HepG2 (cell line): ENCODE results near the gene CD44. TPM values are rescaled to one million over a fixed set of nuclear protein-coding genes. Genes with fewer than 3 reads are reported as not detected.

Source experiments
- ATAC-seq: fragments of 200-7000 bp; cut with Tn5 transposase; 3 replicates; pipeline ENCODE4 v1.9.1; 2020; ENCODE audit warnings: mild to moderate bottlenecking, moderate library complexity
- BruUV-seq: library from RNA; stranded (reverse); fragments of 400-500 nt; replicated peaks from 2 replicates; lab custom pipeline; 2021; lab: Mats Ljungman, UMichigan
- CTCF ChIA-PET: fragments of 300-600 bp; formaldehyde crosslinking; extraction: SDS; loops from one replicate; lab custom pipeline; 2021; ENCODE audit warnings: low total read pairs, inconsistent platforms, low intra/inter-chr PET ratio; lab: Yijun Ruan, JAX
- POLR2A ChIA-PET: fragments of 350-600 bp; sonication (Branson Sonifier 250); formaldehyde crosslinking; loops from one replicate; lab custom pipeline; 2020; ENCODE audit warnings: antibody characterized with exemption, inconsistent platforms; lab: Yijun Ruan, JAX
- DNase-seq: peaks from one replicate; pipeline ENCODE4 v3.0.0-alpha.2; 2015; ENCODE audit warnings: low spot score
- FAIRE-seq: peaks from 3 replicates; lab custom pipeline; 2011; peaks lifted over from hg19 to GRCh38; lab: Jason Lieb, UNC
- H2AFZ ChIP-seq: one replicate; pipeline ENCODE4 v1.6.1; 2011; ENCODE audit warnings: low read length, inconsistent platforms
- H3K27ac ChIP-seq: fragments of 300-600 bp; 3 replicates; pipeline ENCODE4 v1.8.0; 2011; ENCODE audit warnings: mixed run types, mild to moderate bottlenecking, mixed read lengths, low read length, inconsistent platforms; ENCODE audit not compliant: insufficient read depth; ENCODE audit errors: extremely low read length
- H3K27me3 ChIP-seq, 2 experiments: fragments of 200-600 bp in 1 of 2; 2 replicates in 1 of 2; 3 replicates in 1 of 2; pipeline versions ENCODE4 v1.6.0 to v1.8.0; 2011; ENCODE audit warnings: low read length in 2 of 2, mild to moderate bottlenecking in 2 of 2, moderate library complexity in 2 of 2, inconsistent platforms in 1 of 2; ENCODE audit not compliant: insufficient read depth in 2 of 2, control insufficient read depth in 1 of 2
- H3K36me3 ChIP-seq, 2 experiments: fragments of 200-600 bp in 1 of 2; replicated peaks in 1 of 2; 2 replicates in 1 of 2; 3 replicates in 1 of 2; pipeline versions ENCODE4 v1.5.1 to v1.8.0; 2011; ENCODE audit warnings: low read length in 2 of 2, inconsistent platforms in 1 of 2; ENCODE audit not compliant: insufficient read depth in 2 of 2, control insufficient read depth in 1 of 2
- H3K4me1 ChIP-seq: 2 replicates; pipeline ENCODE4 v1.5.1; 2012; ENCODE audit warnings: low read length, inconsistent platforms; ENCODE audit not compliant: insufficient read depth
- H3K4me2 ChIP-seq: 2 replicates; pipeline ENCODE4 v1.6.0; 2011; ENCODE audit warnings: low read depth, low read length, inconsistent platforms
- H3K4me3 ChIP-seq, 3 experiments: fragments of 200-600 bp in 1 of 3; sonication (generic), shearing (Covaris generic) in 1 of 3; replicated peaks in 1 of 3; 2 replicates each; pipeline ENCODE4 v1.5.1; 2011 to 2016; ENCODE audit warnings: low read length in 3 of 3, inconsistent platforms in 2 of 3, low read depth in 2 of 3, mild to moderate bottlenecking in 2 of 3, control low read depth in 1 of 3, mixed read lengths in 1 of 3; ENCODE audit not compliant: insufficient read depth in 1 of 3
- H3K79me2 ChIP-seq: one replicate; pipeline ENCODE4 v1.6.1; 2011; ENCODE audit warnings: low read length, inconsistent platforms; ENCODE audit not compliant: insufficient read depth
- H3K9ac ChIP-seq: 2 replicates; pipeline ENCODE4 v1.6.0; 2011; ENCODE audit warnings: mild to moderate bottlenecking, low read depth, low read length, inconsistent platforms; ENCODE audit not compliant: insufficient read depth
- H3K9me3 ChIP-seq: 2 replicates; pipeline ENCODE4 v1.5.1; 2012; ENCODE audit warnings: mild to moderate bottlenecking, low read length
- H4K20me1 ChIP-seq: 2 replicates; pipeline ENCODE4 v1.6.0; 2011; ENCODE audit warnings: inconsistent platforms, mild to moderate bottlenecking, low read length, moderate library complexity; ENCODE audit not compliant: insufficient read depth
- EHMT2 ChIP-seq: fragments of 200-600 bp; sonication (generic); IDR thresholded peaks from 2 replicates; pipeline ENCODE4 v1.7.0; 2017; ENCODE audit warnings: antibody characterized with exemption, low read depth, low read length, borderline replicate concordance
- ELF1 ChIP-seq: sonication (generic); formaldehyde crosslinking; IDR thresholded peaks from 2 replicates; pipeline ENCODE4 v1.4.0; 2020; ENCODE audit warnings: missing genetic modification reagents
- ESRRA ChIP-seq: sonication (generic); formaldehyde crosslinking; IDR thresholded peaks from 2 replicates; pipeline ENCODE4 v1.5.1; 2020; ENCODE audit warnings: mild to moderate bottlenecking, low read depth, missing genetic modification reagents
- HDAC2 ChIP-seq: sonication (generic); formaldehyde crosslinking; IDR thresholded peaks from 2 replicates; pipeline ENCODE4 v1.4.0; 2020; ENCODE audit warnings: missing genetic modification reagents
- RXRB ChIP-seq: IDR thresholded peaks from 2 replicates; pipeline ENCODE4 v1.6.1; 2016; ENCODE audit warnings: borderline replicate concordance, missing genetic modification reagents, missing compliant biosample characterization
- SOX5 ChIP-seq: IDR thresholded peaks from 2 replicates; pipeline ENCODE4 v1.6.1; 2016; ENCODE audit warnings: borderline replicate concordance
- THAP11 ChIP-seq: IDR thresholded peaks from 2 replicates; pipeline ENCODE4 v1.6.1; 2016; ENCODE audit warnings: missing biosample characterization, missing genetic modification reagents
- ZFP41 ChIP-seq: sonication (generic); formaldehyde crosslinking; IDR thresholded peaks from 2 replicates; pipeline ENCODE4 v1.4.0; 2020; ENCODE audit warnings: mild to moderate bottlenecking, missing genetic modification reagents, borderline replicate concordance
- ZFP62 ChIP-seq: sonication (generic); formaldehyde crosslinking; IDR thresholded peaks from 2 replicates; pipeline ENCODE4 v1.4.0; 2020; ENCODE audit warnings: missing genetic modification reagents
- ZNF136 ChIP-seq: sonication (generic); formaldehyde crosslinking; IDR thresholded peaks from 2 replicates; pipeline ENCODE4 v1.8.1; 2022; ENCODE audit warnings: low read depth, mild to moderate bottlenecking, moderate library complexity, missing genetic modification reagents
- ZNF3 ChIP-seq: IDR thresholded peaks from 2 replicates; pipeline ENCODE4 v1.7.0; 2017; ENCODE audit warnings: inconsistent platforms
- ZSCAN21 ChIP-seq: sonication (generic); formaldehyde crosslinking; IDR thresholded peaks from 2 replicates; pipeline ENCODE4 v1.8.0; 2022; ENCODE audit warnings: mild to moderate bottlenecking, missing genetic modification reagents, moderate library complexity, borderline replicate concordance
- WGBS: methylation state at CpG from one replicate; pipeline ENCODE4 v1.1.6; 2017; ENCODE audit warnings: low lambda C conversion rate; 5-methylcytosine and 5-hydroxymethylcytosine counted together
- in situ Hi-C: cut with HindIII; loops from 2 replicates; pipeline ENCODE4 v1.10.0; 2017; ENCODE audit warnings: low pct_unique_long_range_greater_than_20kb; ENCODE audit not compliant: extremely low pct_ligation_motif_present
- intact Hi-C: fragments of 100-400 bp; cut with micrococcal nuclease; formaldehyde crosslinking; loops from one replicate; pipeline ENCODE4 v1.10.0; 2022; ENCODE audit not compliant: unreplicated experiment
- polyA plus RNA-seq, 8 experiments: library from polyadenylated mRNA; depleted of rRNA in 3 of 8; stranded (reverse) in 7 of 8; unstranded in 1 of 8; fragments of >200 nt; fragmentation: Illumina TruSeq in 4 of 8; extraction: Trizol in 4 of 8; gene quantifications; 2 replicates each; pipeline versions ENCODE4 v1.2.1 to v1.2.3, GENCODE V29; 2011 to 2016; ENCODE audit warnings: low read depth in 4 of 8, missing spikeins in 1 of 8, mixed read lengths in 1 of 8; ENCODE audit not compliant: insufficient read depth in 1 of 8
- total RNA-seq, 5 experiments: library from RNA; depleted of rRNA; stranded (reverse); fragments of >200 nt; fragmentation: Illumina TruSeq; extraction: Trizol; gene quantifications; 2 replicates each; pipeline ENCODE4 v1.2.3, GENCODE V29; 2016; ENCODE audit warnings: low read depth in 1 of 5
- TF ChIP-seq, protein P1 (sequence below): sonication (generic); formaldehyde crosslinking; IDR thresholded peaks from 2 replicates; pipeline ENCODE4 v1.8.1; 2022; ENCODE audit warnings: low read depth, mild to moderate bottlenecking, missing genetic modification reagents
- TF ChIP-seq, protein P2 (sequence below): sonication (generic); formaldehyde crosslinking; IDR thresholded peaks from 2 replicates; pipeline ENCODE4 v1.4.0; 2020; ENCODE audit warnings: missing genetic modification reagents
- TF ChIP-seq, protein P3 (sequence below): sonication (generic); formaldehyde crosslinking; IDR thresholded peaks from 2 replicates; pipeline ENCODE4 v1.8.0; 2022; ENCODE audit warnings: mild to moderate bottlenecking, missing genetic modification reagents

CD44 gene
- total and polyA plus RNA-seq, 2 of the 13 experiments (the other 11 are each of a cell fraction or from before 2014, with no cell fraction given), result 0.02 to 0.11 TPM

DNA sequence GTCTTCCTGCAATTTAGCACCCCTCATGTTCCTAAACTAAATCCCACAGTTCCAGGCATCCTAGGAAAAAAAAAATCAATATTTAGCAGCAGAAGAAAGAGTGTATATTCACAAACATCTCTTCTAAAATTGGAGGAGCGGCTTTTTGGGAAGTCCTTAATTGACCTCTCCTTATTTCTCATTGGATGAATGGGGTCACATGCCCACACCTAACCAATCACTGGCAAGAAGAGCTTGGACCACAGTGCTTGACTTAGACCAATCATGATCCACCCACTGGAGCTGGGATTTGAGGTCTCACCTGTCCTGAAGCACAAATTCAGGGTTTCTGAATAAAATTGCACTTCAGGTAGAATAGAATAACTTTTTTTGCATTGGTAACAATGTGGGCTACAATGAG lies 16.0 kb downstream of the CD44 start (continued):
- TF ChIP-seq, protein P1, sequence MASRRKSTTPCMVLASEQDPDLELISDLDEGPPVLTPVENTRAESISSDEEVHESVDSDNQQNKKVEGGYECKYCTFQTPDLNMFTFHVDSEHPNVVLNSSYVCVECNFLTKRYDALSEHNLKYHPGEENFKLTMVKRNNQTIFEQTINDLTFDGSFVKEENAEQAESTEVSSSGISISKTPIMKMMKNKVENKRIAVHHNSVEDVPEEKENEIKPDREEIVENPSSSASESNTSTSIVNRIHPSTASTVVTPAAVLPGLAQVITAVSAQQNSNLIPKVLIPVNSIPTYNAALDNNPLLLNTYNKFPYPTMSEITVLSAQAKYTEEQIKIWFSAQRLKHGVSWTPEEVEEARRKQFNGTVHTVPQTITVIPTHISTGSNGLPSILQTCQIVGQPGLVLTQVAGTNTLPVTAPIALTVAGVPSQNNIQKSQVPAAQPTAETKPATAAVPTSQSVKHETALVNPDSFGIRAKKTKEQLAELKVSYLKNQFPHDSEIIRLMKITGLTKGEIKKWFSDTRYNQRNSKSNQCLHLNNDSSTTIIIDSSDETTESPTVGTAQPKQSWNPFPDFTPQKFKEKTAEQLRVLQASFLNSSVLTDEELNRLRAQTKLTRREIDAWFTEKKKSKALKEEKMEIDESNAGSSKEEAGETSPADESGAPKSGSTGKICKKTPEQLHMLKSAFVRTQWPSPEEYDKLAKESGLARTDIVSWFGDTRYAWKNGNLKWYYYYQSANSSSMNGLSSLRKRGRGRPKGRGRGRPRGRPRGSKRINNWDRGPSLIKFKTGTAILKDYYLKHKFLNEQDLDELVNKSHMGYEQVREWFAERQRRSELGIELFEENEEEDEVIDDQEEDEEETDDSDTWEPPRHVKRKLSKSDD (CRISPR knock-in tag), result no peak
- TF ChIP-seq RXRB (CRISPR knock-in tag) (no peak), ELF1 (CRISPR knock-in tag) (no peak)

- FAIRE-seq (no peak), ATAC-seq (no peak), DNase-seq (no peak)
- Histone ChIP-seq H3K36me3 (no peaks in the 10 kb centered on the region), H2AFZ (no peak overlapping the region), H3K79me2 (no peaks in the 10 kb centered on the region), H3K27me3 (peaks cover 0 to 3% of the 10 kb centered on the region in 2 experiments; a peak in 1 of 5 replicates), H3K4me1 (no peaks in the 10 kb centered on the region), H3K9ac (no peak overlapping the region), H3K9me3 (no peaks in the 10 kb centered on the region), H3K27ac (no peak overlapping the region), H3K4me2 (no peak overlapping the region), H4K20me1 (no peaks in the 10 kb centered on the region), H3K4me3 (no peak overlapping the region)
- ChIA-PET CTCF (no interaction called here), POLR2A (no interaction called here)
- 35% methylated on average over 5 of the region's 5 CpGs for WGBS
- BruUV-seq, result no TSS peak
- intact Hi-C loops (no loop called here), in situ Hi-C loops (no loop called here)
- no peak for TF ChIP-seq HDAC2 (CRISPR knock-in tag)
- TF ChIP-seq, protein P2, sequence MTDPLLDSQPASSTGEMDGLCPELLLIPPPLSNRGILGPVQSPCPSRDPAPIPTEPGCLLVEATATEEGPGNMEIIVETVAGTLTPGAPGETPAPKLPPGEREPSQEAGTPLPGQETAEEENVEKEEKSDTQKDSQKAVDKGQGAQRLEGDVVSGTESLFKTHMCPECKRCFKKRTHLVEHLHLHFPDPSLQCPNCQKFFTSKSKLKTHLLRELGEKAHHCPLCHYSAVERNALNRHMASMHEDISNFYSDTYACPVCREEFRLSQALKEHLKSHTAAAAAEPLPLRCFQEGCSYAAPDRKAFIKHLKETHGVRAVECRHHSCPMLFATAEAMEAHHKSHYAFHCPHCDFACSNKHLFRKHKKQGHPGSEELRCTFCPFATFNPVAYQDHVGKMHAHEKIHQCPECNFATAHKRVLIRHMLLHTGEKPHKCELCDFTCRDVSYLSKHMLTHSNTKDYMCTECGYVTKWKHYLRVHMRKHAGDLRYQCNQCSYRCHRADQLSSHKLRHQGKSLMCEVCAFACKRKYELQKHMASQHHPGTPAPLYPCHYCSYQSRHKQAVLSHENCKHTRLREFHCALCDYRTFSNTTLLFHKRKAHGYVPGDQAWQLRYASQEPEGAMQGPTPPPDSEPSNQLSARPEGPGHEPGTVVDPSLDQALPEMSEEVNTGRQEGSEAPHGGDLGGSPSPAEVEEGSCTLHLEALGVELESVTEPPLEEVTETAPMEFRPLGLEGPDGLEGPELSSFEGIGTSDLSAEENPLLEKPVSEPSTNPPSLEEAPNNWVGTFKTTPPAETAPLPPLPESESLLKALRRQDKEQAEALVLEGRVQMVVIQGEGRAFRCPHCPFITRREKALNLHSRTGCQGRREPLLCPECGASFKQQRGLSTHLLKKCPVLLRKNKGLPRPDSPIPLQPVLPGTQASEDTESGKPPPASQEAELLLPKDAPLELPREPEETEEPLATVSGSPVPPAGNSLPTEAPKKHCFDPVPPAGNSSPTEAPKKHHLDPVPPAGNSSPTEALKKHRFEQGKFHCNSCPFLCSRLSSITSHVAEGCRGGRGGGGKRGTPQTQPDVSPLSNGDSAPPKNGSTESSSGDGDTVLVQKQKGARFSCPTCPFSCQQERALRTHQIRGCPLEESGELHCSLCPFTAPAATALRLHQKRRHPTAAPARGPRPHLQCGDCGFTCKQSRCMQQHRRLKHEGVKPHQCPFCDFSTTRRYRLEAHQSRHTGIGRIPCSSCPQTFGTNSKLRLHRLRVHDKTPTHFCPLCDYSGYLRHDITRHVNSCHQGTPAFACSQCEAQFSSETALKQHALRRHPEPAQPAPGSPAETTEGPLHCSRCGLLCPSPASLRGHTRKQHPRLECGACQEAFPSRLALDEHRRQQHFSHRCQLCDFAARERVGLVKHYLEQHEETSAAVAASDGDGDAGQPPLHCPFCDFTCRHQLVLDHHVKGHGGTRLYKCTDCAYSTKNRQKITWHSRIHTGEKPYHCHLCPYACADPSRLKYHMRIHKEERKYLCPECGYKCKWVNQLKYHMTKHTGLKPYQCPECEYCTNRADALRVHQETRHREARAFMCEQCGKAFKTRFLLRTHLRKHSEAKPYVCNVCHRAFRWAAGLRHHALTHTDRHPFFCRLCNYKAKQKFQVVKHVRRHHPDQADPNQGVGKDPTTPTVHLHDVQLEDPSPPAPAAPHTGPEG (CRISPR knock-in tag), result no peak
- TF ChIP-seq, protein P3, sequence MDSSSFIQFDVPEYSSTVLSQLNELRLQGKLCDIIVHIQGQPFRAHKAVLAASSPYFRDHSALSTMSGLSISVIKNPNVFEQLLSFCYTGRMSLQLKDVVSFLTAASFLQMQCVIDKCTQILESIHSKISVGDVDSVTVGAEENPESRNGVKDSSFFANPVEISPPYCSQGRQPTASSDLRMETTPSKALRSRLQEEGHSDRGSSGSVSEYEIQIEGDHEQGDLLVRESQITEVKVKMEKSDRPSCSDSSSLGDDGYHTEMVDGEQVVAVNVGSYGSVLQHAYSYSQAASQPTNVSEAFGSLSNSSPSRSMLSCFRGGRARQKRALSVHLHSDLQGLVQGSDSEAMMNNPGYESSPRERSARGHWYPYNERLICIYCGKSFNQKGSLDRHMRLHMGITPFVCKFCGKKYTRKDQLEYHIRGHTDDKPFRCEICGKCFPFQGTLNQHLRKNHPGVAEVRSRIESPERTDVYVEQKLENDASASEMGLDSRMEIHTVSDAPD (CRISPR knock-in tag), result no peak
- TF ChIP-seq SOX5 (CRISPR knock-in tag), result no peak
- no peak for TF ChIP-seq ZFP41
- no peak for TF ChIP-seq ZNF3
- no peak for TF ChIP-seq ZFP62
- no peak for TF ChIP-seq EHMT2
- no peak for TF ChIP-seq ZSCAN21 (CRISPR knock-in tag)
- no peak for TF ChIP-seq THAP11 (CRISPR knock-in tag)
- TF ChIP-seq ZNF136 (CRISPR knock-in tag), result no peak
- no peak for TF ChIP-seq ESRRA (CRISPR knock-in tag)
These were observed 16.7 kb downstream of the CD44 start for GRCh38 chr11:35155677-35156076.
